IPS-20b (cell line): Measurements from ENCODE around the gene BDKRB1.

Experiments used
- H3K27ac ChIP-seq: one replicate; pipeline ENCODE4 v1.5.1; 2013; ENCODE audit warnings: low read length
- H3K27me3 ChIP-seq: 2 replicates; pipeline ENCODE4 v1.6.1; 2013; ENCODE audit warnings: mild to moderate bottlenecking, low read length, inconsistent platforms; ENCODE audit not compliant: insufficient read depth
- H3K36me3 ChIP-seq: 2 replicates; pipeline ENCODE4 v1.6.1; 2013; ENCODE audit warnings: low read depth, mild to moderate bottlenecking, inconsistent platforms, low read length, moderate library complexity; ENCODE audit not compliant: insufficient read depth
- H3K4me1 ChIP-seq: 2 replicates; pipeline ENCODE4 v1.6.1; 2013; ENCODE audit warnings: mild to moderate bottlenecking, control low read depth, inconsistent platforms, low read length, moderate library complexity; ENCODE audit not compliant: insufficient read depth
- H3K4me3 ChIP-seq: 2 replicates; pipeline ENCODE4 v1.5.1; 2013; ENCODE audit warnings: mild to moderate bottlenecking, low read length, inconsistent platforms
- H3K9ac ChIP-seq: 2 replicates; pipeline ENCODE4 v1.6.1; 2013; ENCODE audit warnings: low read depth, mild to moderate bottlenecking, inconsistent platforms, low read length, moderate library complexity
- H3K9me3 ChIP-seq: 2 replicates; pipeline ENCODE4 v1.6.1; 2013; ENCODE audit warnings: mild to moderate bottlenecking, low read depth, low read length, inconsistent platforms; ENCODE audit not compliant: insufficient read depth

The BDKRB1 gene

DNA sequence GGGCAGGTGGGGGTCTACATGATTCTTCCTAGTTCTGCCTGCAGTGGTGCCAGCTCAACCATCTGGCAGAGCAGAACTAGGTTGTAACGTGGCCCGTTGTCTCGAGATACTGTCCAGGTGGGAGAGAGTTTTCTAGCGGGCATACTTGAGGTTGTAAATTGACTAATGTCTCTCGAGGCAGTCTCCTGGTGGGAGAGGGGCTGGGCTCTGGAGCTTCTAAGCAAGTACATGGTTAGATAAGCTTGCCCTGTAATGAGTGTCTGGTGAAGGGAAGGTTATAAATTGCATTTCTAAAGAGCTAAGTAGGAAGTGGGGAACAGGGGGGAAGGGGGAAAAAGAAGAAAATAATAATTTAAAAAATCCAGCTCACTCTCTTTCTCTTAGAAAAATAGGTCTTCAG, 18.1 kb downstream of the BDKRB1 start:
- H3K27me3 ChIP-seq, result no peaks in the 10 kb centered on the region
- no peak overlapping the region for H3K27ac ChIP-seq

GRCh38 chr14:96274543-96274942, 18.5 kb downstream of the BDKRB1 start:
- H3K9ac ChIP-seq, result no peak overlapping the region
- peaks cover 5% of the 10 kb centered on the region; the same call in 1 of the 2 replicates for H3K4me1 ChIP-seq
- H3K36me3 ChIP-seq, result no peaks in the 10 kb centered on the region
- no peak overlapping the region for H3K4me3 ChIP-seq
- no peaks in the 10 kb centered on the region for H3K27me3 ChIP-seq
- H3K9me3 ChIP-seq, result peaks cover 9% of the 10 kb centered on the region
- H3K27ac ChIP-seq, result no peak overlapping the region

More for the DNA sequence above, 18.1 kb downstream of the BDKRB1 start:
- Histone ChIP-seq H3K4me3 (no peak overlapping the region), H3K9me3 (peaks cover 9% of the 10 kb centered on the region), H3K4me1 (peaks cover 5% of the 10 kb centered on the region; the same call in 1 of the 2 replicates), H3K36me3 (no peaks in the 10 kb centered on the region), H3K9ac (no peak overlapping the region)

DNA sequence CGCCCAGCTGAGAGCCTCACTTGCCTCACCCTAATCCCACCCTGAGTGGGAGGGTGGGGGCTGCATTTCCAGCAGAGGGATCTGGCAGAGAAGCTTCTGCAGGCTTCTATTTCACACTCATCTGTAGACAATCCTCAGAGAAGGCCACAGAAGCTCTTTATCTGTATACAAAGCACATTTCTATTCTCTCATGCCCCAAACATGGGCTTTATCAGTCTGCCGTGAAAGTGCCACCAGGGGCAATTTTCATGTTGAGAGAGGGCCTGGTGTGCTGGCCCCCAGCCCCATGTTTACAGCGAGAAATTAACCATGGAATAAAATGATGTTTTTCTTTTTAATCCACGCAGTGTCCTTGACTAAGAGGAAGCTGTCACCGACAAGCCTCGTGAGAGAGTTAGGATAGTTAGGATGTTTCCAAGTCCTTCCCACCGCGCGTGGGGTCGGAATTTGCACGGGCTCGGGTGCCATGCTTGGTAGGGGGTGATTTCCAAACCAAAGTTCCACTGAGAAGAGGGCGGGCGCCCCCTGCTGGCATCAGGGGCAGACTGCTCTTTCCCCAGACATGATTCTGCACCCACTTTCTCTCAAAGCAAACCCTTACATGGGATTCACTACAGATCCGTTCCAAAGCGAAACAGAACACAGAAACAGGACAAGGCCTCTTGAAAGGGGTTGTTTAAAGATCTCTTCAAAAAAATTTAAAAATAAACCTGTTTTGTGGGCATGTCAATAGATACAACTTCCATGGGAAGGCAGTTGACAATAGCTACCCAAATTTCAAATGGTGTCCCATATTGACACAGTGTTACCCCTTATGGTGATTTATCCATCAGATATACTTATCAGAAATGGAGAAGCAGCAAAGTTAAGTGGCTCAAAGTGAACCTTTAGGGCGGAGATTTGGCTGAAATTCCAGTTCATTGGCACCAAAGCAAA, 19.4 kb downstream of the BDKRB1 start:
- no peak overlapping the region for H3K9ac ChIP-seq
- H3K27me3 ChIP-seq, result no peaks in the 10 kb centered on the region
- no peak overlapping the region; the same call in 1 of the 2 replicates for H3K4me3 ChIP-seq
- H3K27ac ChIP-seq, result no peak overlapping the region
- H3K36me3 ChIP-seq, result no peaks in the 10 kb centered on the region
- H3K4me1 ChIP-seq, result peaks cover 5% of the 10 kb centered on the region; the same call in 1 of the 2 replicates
- H3K9me3 ChIP-seq, result peaks cover 9% of the 10 kb centered on the region

- Histone ChIP-seq H3K36me3 (no peaks in the 10 kb centered on the region), H3K9ac (no peak overlapping the region), H3K27me3 (no peaks in the 10 kb centered on the region)
These were observed 21.9 kb downstream of the BDKRB1 start for GRCh38 chr14:96277890-96278289.

GRCh38 chr14:96279564-96279963, 23.6 kb downstream of the BDKRB1 start:
- Histone ChIP-seq H3K4me3 (no peak overlapping the region), H3K4me1 (peaks cover 19% of the 10 kb centered on the region), H3K9me3 (peaks cover 5% of the 10 kb centered on the region), H3K9ac (no peak overlapping the region), H3K36me3 (peaks cover 8% of the 10 kb centered on the region), H3K27ac (no peak overlapping the region), H3K27me3 (no peaks in the 10 kb centered on the region)

More at GRCh38 chr14:96277890-96278289, 21.9 kb downstream of the BDKRB1 start:
- Histone ChIP-seq H3K4me1 (peaks cover 16% of the 10 kb centered on the region), H3K9me3 (peaks cover 5% of the 10 kb centered on the region), H3K27ac (no peak overlapping the region), H3K4me3 (no peak overlapping the region)

DNA sequence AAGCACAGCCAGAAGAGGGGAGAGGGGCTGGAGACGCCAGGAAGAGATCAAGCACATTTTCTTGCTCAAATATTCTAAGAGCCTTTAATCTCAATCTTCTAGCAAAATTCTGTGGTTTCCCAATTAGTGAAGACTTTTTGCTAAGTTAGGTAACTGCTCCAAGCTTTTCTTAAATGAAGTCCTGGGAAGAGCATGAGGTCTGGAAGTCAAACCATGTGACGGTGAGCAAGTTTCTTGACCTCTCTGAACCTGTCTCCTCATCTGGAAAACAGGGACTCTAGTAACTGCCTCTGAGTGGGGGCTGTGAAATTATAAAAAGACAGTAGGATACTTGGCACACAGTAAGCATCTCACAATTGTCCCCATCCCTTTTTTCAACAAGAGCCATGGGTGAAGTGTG, 24.1 kb downstream of the BDKRB1 start:
- Histone ChIP-seq H3K4me3 (no peak overlapping the region), H3K27me3 (no peaks in the 10 kb centered on the region), H3K9ac (no peak overlapping the region), H3K27ac (no peak overlapping the region), H3K4me1 (peaks cover 19% of the 10 kb centered on the region), H3K9me3 (peaks cover 5% of the 10 kb centered on the region), H3K36me3 (peaks cover 13% of the 10 kb centered on the region)

GRCh38 chr14:96281486-96281885, 25.5 kb downstream of the BDKRB1 start:
- H3K9ac ChIP-seq, result no peak overlapping the region
- H3K4me3 ChIP-seq, result no peak overlapping the region
- H3K9me3 ChIP-seq, result peaks cover 5% of the 10 kb centered on the region
- peaks cover 19% of the 10 kb centered on the region for H3K4me1 ChIP-seq
- H3K36me3 ChIP-seq, result peaks cover 21% of the 10 kb centered on the region
- no peaks in the 10 kb centered on the region for H3K27me3 ChIP-seq
- H3K27ac ChIP-seq, result no peak overlapping the region

GRCh38 chr14:96284008-96284407, 28.0 kb downstream of the BDKRB1 start:
- H3K36me3 ChIP-seq, result peaks cover 30% of the 10 kb centered on the region
- H3K27ac ChIP-seq, result no peak overlapping the region
- H3K9me3 ChIP-seq, result no peaks in the 10 kb centered on the region
- no peak overlapping the region for H3K4me3 ChIP-seq
- H3K9ac ChIP-seq, result no peak overlapping the region
- peaks cover 15% of the 10 kb centered on the region for H3K4me1 ChIP-seq
- H3K27me3 ChIP-seq, result no peaks in the 10 kb centered on the region

GRCh38 chr14:96284430-96284829, 28.4 kb downstream of the BDKRB1 start:
- no peaks in the 10 kb centered on the region for H3K9me3 ChIP-seq
- H3K36me3 ChIP-seq, result peaks cover 34% of the 10 kb centered on the region
- peaks cover 15% of the 10 kb centered on the region for H3K4me1 ChIP-seq
- H3K4me3 ChIP-seq, result no peak overlapping the region
- H3K27me3 ChIP-seq, result no peaks in the 10 kb centered on the region
- no peak overlapping the region for H3K27ac ChIP-seq
- H3K9ac ChIP-seq, result no peak overlapping the region

DNA sequence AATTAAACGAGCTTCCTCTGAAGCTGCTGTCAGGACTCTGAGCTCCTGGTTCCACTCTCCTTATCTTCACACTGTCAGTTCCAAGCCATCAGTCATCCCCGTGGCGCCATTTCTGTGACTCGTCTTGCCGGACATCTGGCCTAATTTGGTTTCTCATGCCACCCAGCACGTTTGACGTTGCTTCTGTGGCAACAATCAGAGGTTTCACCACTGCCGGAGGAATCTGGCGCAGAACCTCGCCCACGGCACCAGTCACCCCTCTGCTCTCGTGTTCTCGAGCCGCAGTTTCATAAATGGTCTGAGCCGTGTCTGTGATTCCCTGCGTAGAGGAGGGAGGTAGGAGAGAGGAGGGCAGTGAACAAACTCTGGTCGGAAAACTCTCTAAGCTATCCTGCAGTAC, 29.7 kb downstream of the BDKRB1 start:
- Histone ChIP-seq H3K4me1 (peaks cover 15% of the 10 kb centered on the region), H3K4me3 (no peak overlapping the region), H3K36me3 (peaks cover 46% of the 10 kb centered on the region), H3K9me3 (no peaks in the 10 kb centered on the region), H3K9ac (no peak overlapping the region), H3K27ac (no peak overlapping the region), H3K27me3 (no peaks in the 10 kb centered on the region)

DNA sequence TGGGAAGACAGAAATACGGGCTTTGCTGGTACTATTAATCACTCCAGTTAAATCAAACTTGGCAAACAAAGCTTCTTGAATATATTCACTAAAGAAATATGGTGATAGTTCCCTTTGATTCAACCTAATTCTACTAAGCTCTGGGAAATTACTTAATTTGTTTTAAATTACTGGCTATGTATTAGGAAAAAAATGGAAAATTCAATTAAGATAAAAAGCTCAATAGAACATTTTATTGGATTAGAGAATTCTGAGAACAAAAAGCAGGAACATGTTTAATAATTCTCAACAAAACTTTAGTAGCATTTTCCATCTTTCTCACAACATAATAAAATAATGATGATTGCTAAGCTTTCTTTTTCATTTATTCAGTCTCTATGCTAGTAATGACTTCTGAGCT, 30.2 kb downstream of the BDKRB1 start:
- H3K4me1 ChIP-seq, result peaks cover 15% of the 10 kb centered on the region
- H3K27ac ChIP-seq, result no peak overlapping the region
- H3K9ac ChIP-seq, result no peak overlapping the region
- H3K4me3 ChIP-seq, result no peak overlapping the region
- no peaks in the 10 kb centered on the region for H3K9me3 ChIP-seq
- no peaks in the 10 kb centered on the region for H3K27me3 ChIP-seq
- H3K36me3 ChIP-seq, result peaks cover 48% of the 10 kb centered on the region

- H3K4me3 ChIP-seq, result no peak overlapping the region
- no peak overlapping the region for H3K27ac ChIP-seq
- no peaks in the 10 kb centered on the region for H3K9me3 ChIP-seq
- H3K36me3 ChIP-seq, result peaks cover 48% of the 10 kb centered on the region
- H3K27me3 ChIP-seq, result no peaks in the 10 kb centered on the region
- H3K9ac ChIP-seq, result no peak overlapping the region
- 0 out of 2 replicates have a peak, but pooled peaks cover 4% of the 10 kb centered on the region for H3K4me1 ChIP-seq
These were observed 31.8 kb downstream of the BDKRB1 start for GRCh38 chr14:96287856-96288255.
